Left ventricle myocardium superior (tissue), 1 donor: ENCODE results near the gene CES4A. TPM values are rescaled to one million over a fixed set of nuclear protein-coding genes. Genes with fewer than 3 reads are reported as not detected.
A peak's percentile ranks its signal among the peaks of the same experiment; 100 is the strongest.
"Not testable (repeated sequence)": the region's sequence is repeated elsewhere in the genome, so short reads cannot be mapped to it uniquely, and the experiment has no call there.

Experiments used
- ATAC-seq: fragments of 200-7000 bp; cut with Tn5 transposase; one replicate; pipeline ENCODE4 v1.9.1; 2020; ENCODE audit warnings: mild to moderate bottlenecking, moderate library complexity
- DNase-seq: peaks from one replicate; pipeline ENCODE4 v3.0.0-alpha.2; 2020
- intact Hi-C: fragments of 100-400 bp; cut with micrococcal nuclease; formaldehyde crosslinking; loops from one replicate; pipeline ENCODE4 v1.11.0; 2022
- long read RNA-seq: library from polyadenylated mRNA; unstranded; transcript quantifications from one replicate; pipeline ENCODE4 v2.0.0, GENCODE V29; 2021
- total RNA-seq: library from RNA; stranded (reverse); fragmentation: NEBNext Ultra II Directional; extraction: Animal tissue kit (Norgen Biotek cat#: 25700); gene quantifications from one replicate; pipeline ENCODE4 v1.2.1, GENCODE V29; 2021
- donor health status: DM: no; HTN: yes; CAD: no; lungs with severe emphysema.

The CES4A gene
- total RNA-seq, result 6.7 TPM
- long read RNA-seq, partial matches to known transcripts, result 2 of 5 reads
- long read RNA-seq, other reads (novel, unspliced or antisense), result 2 of 5 reads

DNA sequence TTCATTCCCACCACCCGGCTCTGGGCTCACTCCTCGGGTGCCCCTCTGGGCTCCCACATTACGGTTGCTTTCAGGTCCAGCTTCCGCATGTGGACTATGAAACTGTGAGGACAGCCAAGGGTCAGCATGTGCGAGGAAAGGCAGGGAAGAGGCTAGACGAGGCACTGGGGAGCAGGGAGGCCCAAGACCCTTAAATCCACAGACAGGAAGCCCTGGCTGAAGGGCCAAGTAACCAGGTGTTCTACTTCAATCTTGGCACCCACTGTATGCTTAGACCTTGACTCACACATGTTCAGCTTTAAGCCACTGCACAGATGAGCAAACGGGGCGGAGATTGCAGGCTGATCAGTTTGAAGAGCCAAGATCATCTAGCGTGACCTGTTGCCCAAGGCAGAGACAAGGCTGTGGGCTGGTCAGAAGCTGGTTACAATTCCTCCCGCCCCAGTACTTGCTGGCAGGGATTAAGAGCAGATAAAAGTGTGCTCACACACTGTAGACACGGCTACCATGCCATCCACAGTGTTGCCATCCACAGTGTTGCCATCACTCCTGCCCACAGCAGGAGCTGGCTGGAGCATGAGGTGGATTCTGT is at the start of gene CES4A:
Gene CES4A, plus strand, starts transcription at position 393 of the 592 bp plus-strand sequence. Its CDS starts 184 bp downstream, at position 577.
- DNase-seq, result peak; percentile 8
- intact Hi-C loops, result no loop called here
- no peak for ATAC-seq

DNA sequence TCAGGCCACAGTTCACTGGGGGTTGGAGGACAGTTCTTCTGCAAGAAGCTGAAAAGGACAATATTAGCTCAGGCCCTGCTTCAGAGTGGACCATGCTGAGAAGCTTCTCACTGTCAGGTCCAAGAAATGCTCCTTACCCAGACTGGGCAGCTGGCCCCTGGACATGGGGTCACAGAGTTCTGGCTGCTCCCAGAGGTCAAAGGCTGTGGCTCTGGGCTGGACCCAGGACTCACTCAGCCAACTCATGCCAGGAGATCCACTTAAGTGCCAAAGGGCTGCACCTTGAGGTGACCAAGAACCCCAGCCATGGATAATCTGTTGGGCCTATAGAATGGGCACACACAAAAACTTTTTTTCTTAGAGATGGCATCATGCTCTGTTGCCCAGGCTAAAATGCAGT is 49.0 kb upstream of the CES4A start:
- intact Hi-C loops, result no loop called here
- DNase-seq (no peak), ATAC-seq (no peak)

DNA sequence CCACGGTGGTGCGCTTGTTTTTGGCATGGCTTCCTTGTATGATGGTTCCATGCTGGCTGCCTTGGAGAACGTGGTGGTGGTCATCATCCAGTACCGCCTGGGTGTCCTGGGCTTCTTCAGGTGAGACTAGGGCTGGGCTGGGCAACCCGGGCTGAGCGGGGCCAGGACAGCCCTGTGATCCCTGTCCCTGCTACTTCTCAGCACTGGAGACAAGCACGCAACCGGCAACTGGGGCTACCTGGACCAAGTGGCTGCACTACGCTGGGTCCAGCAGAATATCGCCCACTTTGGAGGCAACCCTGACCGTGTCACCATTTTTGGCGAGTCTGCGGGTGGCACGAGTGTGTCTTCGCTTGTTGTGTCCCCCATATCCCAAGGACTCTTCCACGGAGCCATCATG is 48.2 kb upstream of the CES4A start:
- intact Hi-C loops, result no loop called here
- ATAC-seq, result no peak
- no peak for DNase-seq

DNA sequence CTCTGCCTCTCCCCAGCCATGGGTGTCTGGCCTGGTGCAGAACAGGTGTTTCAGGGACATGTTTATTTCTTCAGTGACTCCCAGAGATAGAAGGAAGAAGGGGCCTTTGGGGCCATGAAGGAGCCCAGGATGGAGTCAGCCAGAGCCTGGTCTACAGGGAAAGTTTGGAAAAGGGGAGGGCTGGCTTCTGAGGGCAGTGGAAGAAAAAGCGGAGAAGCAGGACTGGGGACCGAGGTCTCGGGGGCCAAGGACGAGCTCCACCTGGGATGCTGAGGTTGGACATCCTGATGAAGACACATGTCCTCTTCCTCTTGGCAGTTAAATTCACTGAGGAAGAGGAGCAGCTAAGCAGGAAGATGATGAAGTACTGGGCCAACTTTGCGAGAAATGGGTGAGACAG is 45.4 kb upstream of the CES4A start:
- ATAC-seq (no peak), DNase-seq (no peak)
- intact Hi-C loops, result no loop called here

DNA sequence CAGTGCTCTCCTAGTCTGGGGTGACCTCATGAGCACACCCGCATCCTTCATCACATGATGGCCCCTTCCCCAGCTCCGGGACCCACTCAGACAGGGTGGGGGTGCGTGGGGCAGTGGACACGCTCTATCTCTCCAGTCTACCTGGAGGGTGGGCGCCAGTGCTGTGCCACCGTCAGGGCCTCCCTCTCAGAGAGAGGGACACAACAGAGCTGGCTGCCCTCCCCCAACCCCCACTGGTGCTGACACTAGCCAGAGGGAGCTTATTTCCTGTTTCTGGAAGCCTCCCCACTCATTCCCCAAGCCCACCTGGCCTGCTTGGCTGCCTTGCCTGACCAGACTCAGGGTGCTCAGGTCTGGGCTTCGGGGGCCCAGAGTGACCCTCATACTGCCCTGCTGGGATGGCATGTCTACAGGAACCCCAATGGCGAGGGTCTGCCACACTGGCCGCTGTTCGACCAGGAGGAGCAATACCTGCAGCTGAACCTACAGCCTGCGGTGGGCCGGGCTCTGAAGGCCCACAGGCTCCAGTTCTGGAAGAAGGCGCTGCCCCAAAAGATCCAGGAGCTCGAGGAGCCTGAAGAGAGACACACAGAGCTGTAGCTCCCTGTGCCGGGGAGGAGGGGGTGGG is 44.8 kb upstream of the CES4A start:
- DNase-seq, result no peak
- intact Hi-C loops, result no loop called here
- no peak for ATAC-seq

DNA sequence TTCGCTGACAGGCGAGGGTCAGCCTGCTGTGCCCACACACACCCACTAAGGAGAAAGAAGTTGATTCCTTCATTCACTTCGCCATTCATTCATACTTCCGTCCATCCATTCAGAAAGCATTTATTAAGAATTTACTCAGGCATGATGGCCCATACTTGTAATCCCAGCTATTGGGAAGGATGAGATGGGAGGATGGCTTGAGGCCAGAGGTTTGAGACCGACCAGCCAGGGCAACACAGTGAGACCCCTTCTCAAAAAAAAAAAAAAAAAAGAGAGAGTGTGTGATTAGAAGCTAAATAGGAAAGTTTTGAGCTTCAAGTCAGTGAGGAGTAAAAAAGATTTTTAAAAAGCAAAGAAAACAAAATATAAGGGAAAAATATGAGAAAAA is 44.3 kb upstream of the CES4A start:
- no peak for ATAC-seq
- intact Hi-C loops, result no loop called here
- DNase-seq, result no peak

DNA sequence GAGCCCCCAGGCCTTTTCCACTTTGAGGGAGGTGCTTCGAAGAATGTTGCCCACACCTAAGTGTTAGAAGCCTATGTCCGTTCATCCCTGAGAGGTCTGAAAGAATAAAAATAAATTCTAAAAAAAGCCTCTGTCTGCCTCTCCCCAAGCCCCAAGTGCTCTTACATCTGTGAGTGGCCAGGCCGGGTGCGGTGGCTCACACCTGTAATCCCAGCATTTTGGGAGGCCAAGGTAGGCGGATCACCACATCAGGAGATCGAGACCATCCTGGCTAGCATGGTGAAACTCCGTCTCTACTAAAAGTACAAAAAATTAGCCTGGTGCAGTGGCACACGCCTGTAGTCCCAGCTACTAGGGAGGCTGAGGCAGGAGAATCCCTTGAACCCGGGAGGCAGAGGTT is 43.4 kb upstream of the CES4A start:
- DNase-seq, intact Hi-C loops, ATAC-seq: not testable (repeated sequence)

- intact Hi-C loops, result no loop called here
- ATAC-seq, result no peak
These were observed 42.5 kb upstream of the CES4A start for GRCh38 chr16:66945939-66946338.

DNA sequence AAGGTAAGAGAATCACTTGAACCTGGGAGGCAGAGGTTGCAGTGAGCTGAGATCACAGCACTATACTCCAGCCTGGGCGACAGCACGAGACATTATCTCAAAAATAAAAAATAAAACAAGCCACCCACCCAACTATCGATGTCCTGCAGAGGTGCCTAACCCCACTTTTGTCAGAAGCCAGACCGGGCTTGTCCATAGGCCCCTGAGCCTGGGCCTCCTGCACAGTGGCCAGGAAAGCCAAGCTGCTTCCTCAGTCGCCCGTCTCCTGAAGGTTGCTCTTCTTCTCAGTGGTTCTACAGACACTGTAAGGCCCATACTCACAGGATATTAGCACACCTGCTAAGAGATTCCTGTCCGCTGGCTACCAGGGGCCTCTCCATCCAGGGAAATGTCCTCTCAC is 41.8 kb upstream of the CES4A start:
- ATAC-seq, result no peak
- intact Hi-C loops, result no loop called here
- DNase-seq, result no peak

More at GRCh38 chr16:66945939-66946338, 42.5 kb upstream of the CES4A start:
- DNase-seq, result no peak

- intact Hi-C loops, result no loop called here
- ATAC-seq (no peak), DNase-seq (no peak)
These were observed 41.5 kb upstream of the CES4A start for GRCh38 chr16:66946974-66947301.

- DNase-seq, result peak; percentile 84
- intact Hi-C loops, result no loop called here
- ATAC-seq, result peak; percentile 73
These were observed 40.9 kb upstream of the CES4A start for GRCh38 chr16:66947302-66948065.

GRCh38 chr16:66948134-66948836 is 40.1 kb upstream of the CES4A start:
- DNase-seq, result peak; percentile 53
- ATAC-seq, result peak; percentile 19
- intact Hi-C loops, result no loop called here

DNA sequence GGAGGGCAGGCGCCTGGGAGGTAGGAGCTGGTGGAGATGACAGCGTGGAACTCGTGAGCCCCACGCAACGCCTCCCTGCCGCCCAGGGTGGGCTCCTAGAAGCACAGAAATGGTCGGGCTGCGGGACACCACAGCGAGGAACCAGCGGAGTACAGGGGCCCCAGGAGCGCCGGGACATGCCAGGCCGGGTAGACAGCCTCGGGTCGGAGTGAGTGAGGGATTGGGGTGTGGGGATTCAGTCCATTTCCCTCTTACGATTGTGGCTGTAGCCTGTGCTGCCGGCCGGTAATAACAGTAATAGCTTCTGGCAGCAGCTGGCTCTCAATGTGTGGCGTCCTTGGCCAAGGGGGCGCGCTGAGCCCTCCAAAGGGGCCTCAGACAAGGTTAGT is 39.6 kb upstream of the CES4A start:
- intact Hi-C loops, result no loop called here
- DNase-seq, result no peak
- peak; percentile 4 for ATAC-seq

DNA sequence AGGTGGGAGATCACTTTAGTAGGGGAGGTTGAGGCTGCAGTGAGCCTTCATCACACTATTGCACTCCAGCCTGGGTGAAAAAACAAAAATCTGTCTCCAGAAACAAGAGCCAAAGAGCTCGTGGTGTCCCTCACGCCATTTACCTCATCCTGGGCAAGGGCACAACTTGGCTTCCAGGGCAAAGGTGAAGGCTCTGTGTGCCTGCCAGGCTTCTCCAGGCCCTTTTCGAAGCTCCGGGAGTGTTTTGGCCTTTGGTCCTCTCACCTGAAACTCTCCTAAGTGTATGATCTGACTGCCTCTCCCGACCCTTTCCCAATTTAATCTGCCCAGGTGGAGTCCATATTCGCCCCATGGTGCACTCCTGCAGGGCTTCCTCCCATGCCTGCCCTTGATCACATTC is 38.9 kb upstream of the CES4A start:
- intact Hi-C loops, result no loop called here
- DNase-seq, result no peak
- no peak for ATAC-seq

- DNase-seq, result no peak
- no peak for ATAC-seq
- intact Hi-C loops, result no loop called here
These were observed 38.0 kb upstream of the CES4A start for GRCh38 chr16:66950437-66950836.

GRCh38 chr16:66950971-66951790 is 37.2 kb upstream of the CES4A start:
- intact Hi-C loops, result no loop called here
- ATAC-seq (no peak), DNase-seq (no peak)

DNA sequence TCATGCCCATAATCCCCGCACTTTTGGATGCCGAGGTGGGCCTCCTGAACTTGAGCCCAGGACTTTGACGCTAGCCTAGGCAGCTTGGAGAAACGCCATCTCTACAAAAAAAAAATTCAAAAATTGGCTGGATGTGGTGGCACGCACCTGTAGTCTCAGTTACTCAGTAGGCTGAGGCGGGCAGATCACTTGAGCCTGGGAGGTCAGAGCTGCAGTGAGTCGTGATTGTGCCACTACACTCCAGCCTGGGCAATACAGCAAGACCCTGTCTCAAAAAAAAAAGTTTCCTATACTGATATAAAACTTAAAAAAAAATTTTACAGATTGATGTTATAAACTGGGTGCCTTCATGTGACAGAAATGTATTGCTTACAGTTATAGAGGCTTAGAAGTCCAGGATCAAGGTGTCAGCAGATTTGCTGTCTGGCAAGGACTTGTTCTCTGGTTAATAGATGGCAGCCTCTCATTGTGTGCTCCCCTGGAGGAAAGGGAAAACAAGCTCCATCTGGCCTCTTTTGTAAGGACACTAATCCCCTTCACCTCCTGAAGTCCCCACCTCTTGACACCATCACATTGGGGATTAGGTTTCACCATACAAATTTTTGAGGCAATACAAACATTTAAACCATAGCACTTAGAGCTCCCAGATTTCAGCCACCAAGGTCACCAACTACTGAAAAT is 35.8 kb upstream of the CES4A start:
- intact Hi-C loops, result no loop called here

DNA sequence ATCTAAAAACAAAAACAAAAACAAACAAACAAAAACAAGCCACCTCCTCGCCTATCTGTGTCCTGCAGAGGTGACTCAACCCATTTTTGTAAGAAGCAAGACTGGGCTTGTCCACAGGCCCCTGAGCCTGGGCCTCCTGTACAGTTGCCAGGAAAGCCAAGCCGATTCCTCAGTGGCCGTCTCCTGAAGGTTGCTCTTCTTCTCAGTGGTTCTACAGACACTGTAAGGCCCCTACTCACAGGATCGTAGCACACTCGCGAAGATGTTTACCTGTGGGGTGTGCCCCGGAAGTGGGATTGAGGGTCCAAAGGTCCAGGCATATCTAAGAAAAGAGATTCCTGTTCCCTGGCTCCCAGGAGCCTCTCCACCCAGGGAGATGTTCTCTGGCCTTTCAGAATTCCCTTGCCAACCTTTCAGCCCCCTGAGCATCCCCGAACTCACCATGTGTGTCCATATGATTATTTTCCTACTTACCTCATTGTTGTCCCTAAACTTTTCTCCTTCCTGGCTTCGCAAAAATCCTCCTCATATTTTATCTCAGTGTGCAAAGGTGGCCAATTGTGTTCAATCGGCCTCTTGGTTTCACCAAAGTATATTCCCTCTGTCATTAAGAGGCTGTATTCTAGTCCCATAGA is 34.8 kb upstream of the CES4A start:
- DNase-seq (no peak), ATAC-seq (no peak)
- intact Hi-C loops, result no loop called here

More for the DNA sequence above, 35.8 kb upstream of the CES4A start:
- ATAC-seq (no peak), DNase-seq (no peak)
